Activated CD4-positive, alpha-beta T cell treated with anti-CD3 and anti-CD28 coated beads, Interleukin-2, amount 10 ng/mL, durations not matched to agents 24 days and 14 days (primary cell): Measurements from ENCODE around the gene ATG14. TPM values are rescaled to one million over a fixed set of nuclear protein-coding genes. Genes with fewer than 3 reads are reported as not detected.

Experiments used
- DNase-seq: peaks from one replicate; pipeline ENCODE4 v3.0.0; 2022
- H3K27ac Mint-ChIP-seq: one replicate; pipeline ENCODE4 v1.8.0; 2022; ENCODE audit warnings: mild to moderate bottlenecking, mixed read lengths
- H3K27me3 Mint-ChIP-seq: one replicate; pipeline ENCODE4 v1.8.0; 2022; ENCODE audit warnings: mixed read lengths
- H3K36me3 Mint-ChIP-seq: one replicate; pipeline ENCODE4 v1.8.0; 2022; ENCODE audit warnings: low read depth, mild to moderate bottlenecking, mixed read lengths
- H3K4me1 Mint-ChIP-seq: one replicate; pipeline ENCODE4 v1.8.0; 2021; ENCODE audit warnings: mixed read lengths
- H3K4me3 Mint-ChIP-seq: one replicate; pipeline ENCODE4 v1.8.0; 2022; ENCODE audit warnings: mild to moderate bottlenecking, moderate library complexity, mixed read lengths
- H3K9me3 Mint-ChIP-seq: one replicate; pipeline ENCODE4 v1.8.0; 2021; ENCODE audit warnings: mixed read lengths
- intact Hi-C: fragments of 100-400 bp; cut with micrococcal nuclease; formaldehyde crosslinking; loops from one replicate; pipeline ENCODE4 v1.15.1; 2023
- total RNA-seq: library from RNA; stranded (reverse); gene quantifications from 2 replicates; pipeline ENCODE4 v1.2.3, GENCODE V29; 2022

ATG14 gene
- total RNA-seq, 1 donor from 2014 or later, result 5.8 TPM

GRCh38 chr14:55446127-55446736 lies 34.6 kb upstream of the ATG14 start:
- Mint-ChIP-seq H3K36me3 (no peaks in the 10 kb centered on the region), H3K4me3 (no peak overlapping the region), H3K4me1 (peaks cover 16% of the 10 kb centered on the region), H3K27me3 (no peaks in the 10 kb centered on the region), H3K27ac (no peak overlapping the region), H3K9me3 (no peaks in the 10 kb centered on the region)
- peak; percentile 87 for DNase-seq
- intact Hi-C loops, result loop anchor here (2.0 to 10.0 kb wide), 4 partner anchors 17 to 1029 kb away; no protein-coding TSS in a partner anchor

GRCh38 chr14:55441286-55441685 lies 29.7 kb upstream of the ATG14 start:
- Mint-ChIP-seq H3K27me3 (peaks cover 6% of the 10 kb centered on the region), H3K27ac (no peak overlapping the region), H3K4me1 (peaks cover 3% of the 10 kb centered on the region), H3K9me3 (no peaks in the 10 kb centered on the region), H3K36me3 (no peaks in the 10 kb centered on the region), H3K4me3 (no peak overlapping the region)
- no peak for DNase-seq
- intact Hi-C loops, result loop anchor here (10.0 kb wide), 2 partner anchors 134 to 224 kb away; no protein-coding TSS in a partner anchor

- no peaks in the 10 kb centered on the region for H3K4me1 Mint-ChIP-seq
- peaks cover 6% of the 10 kb centered on the region for H3K27me3 Mint-ChIP-seq
- no peak within 1 kb of the TSS for H3K4me3 Mint-ChIP-seq
- H3K36me3 Mint-ChIP-seq, result no peaks in the 10 kb centered on the region
- intact Hi-C loops, result loop anchor here (10.0 kb wide), 2 partner anchors 134 to 224 kb away; no protein-coding TSS in a partner anchor
- no peak within 1 kb of the TSS for H3K27ac Mint-ChIP-seq
- H3K9me3 Mint-ChIP-seq, result no peaks in the 10 kb centered on the region
- DNase-seq, result no peak
These were observed 28.8 kb upstream of the ATG14 start, which contains the start of gene TBPL2 for GRCh38 chr14:55440385-55440784. Gene TBPL2 (minus strand): TSS chr14:55440616. CDS start chr14:55440449, 167 bp downstream.

- DNase-seq, result no peak
- Mint-ChIP-seq H3K27me3 (peaks cover 6% of the 10 kb centered on the region), H3K27ac (no peak overlapping the region), H3K36me3 (no peaks in the 10 kb centered on the region), H3K9me3 (no peaks in the 10 kb centered on the region), H3K4me3 (no peak overlapping the region), H3K4me1 (peaks cover 14% of the 10 kb centered on the region)
- intact Hi-C loops, result loop anchor here (10.0 kb wide), 2 partner anchors 193 to 333 kb away; no protein-coding TSS in a partner anchor
These were observed 26.5 kb upstream of the ATG14 start for GRCh38 chr14:55438066-55438683.

- Mint-ChIP-seq H3K9me3 (no peaks in the 10 kb centered on the region), H3K27me3 (peaks cover 6% of the 10 kb centered on the region), H3K4me1 (peaks cover 18% of the 10 kb centered on the region), H3K36me3 (no peaks in the 10 kb centered on the region), H3K4me3 (no peak overlapping the region), H3K27ac (no peak overlapping the region)
- intact Hi-C loops, result loop anchor here (10.0 kb wide), 2 partner anchors 192 to 332 kb away; no protein-coding TSS in a partner anchor
- DNase-seq, result no peak
These were observed 25.3 kb upstream of the ATG14 start for GRCh38 chr14:55436931-55437330.

- no peak overlapping the region for H3K27ac Mint-ChIP-seq
- H3K4me1 Mint-ChIP-seq, result peaks cover 18% of the 10 kb centered on the region
- H3K9me3 Mint-ChIP-seq, result no peaks in the 10 kb centered on the region
- no peak overlapping the region for H3K4me3 Mint-ChIP-seq
- no peaks in the 10 kb centered on the region for H3K36me3 Mint-ChIP-seq
- DNase-seq, result no peak
- peaks cover 6% of the 10 kb centered on the region for H3K27me3 Mint-ChIP-seq
- intact Hi-C loops, result loop anchor here (10.0 kb wide), 2 partner anchors 192 to 332 kb away; no protein-coding TSS in a partner anchor
These were observed 24.9 kb upstream of the ATG14 start for GRCh38 chr14:55436519-55436918.

GRCh38 chr14:55434805-55435174 lies 23.2 kb upstream of the ATG14 start:
- Mint-ChIP-seq H3K27ac (no peak overlapping the region), H3K9me3 (no peaks in the 10 kb centered on the region), H3K27me3 (peaks cover 6% of the 10 kb centered on the region), H3K4me1 (peaks cover 23% of the 10 kb centered on the region), H3K4me3 (no peak overlapping the region), H3K36me3 (no peaks in the 10 kb centered on the region)
- intact Hi-C loops, result loop anchor here (10.0 kb wide), 2 partner anchors 190 to 330 kb away; no protein-coding TSS in a partner anchor
- no peak for DNase-seq

GRCh38 chr14:55433880-55434804 lies 22.5 kb upstream of the ATG14 start:
- DNase-seq, result peak; percentile 62
- H3K27me3 Mint-ChIP-seq, result peaks cover 6% of the 10 kb centered on the region
- intact Hi-C loops, result loop anchor here (10.0 kb wide), 2 partner anchors 189 to 329 kb away; no protein-coding TSS in a partner anchor
- H3K4me1 Mint-ChIP-seq, result peaks cover 24% of the 10 kb centered on the region
- H3K4me3 Mint-ChIP-seq, result peak overlapping the region; percentile 19
- H3K27ac Mint-ChIP-seq, result peak overlapping the region; percentile 58
- H3K36me3 Mint-ChIP-seq, result no peaks in the 10 kb centered on the region
- H3K9me3 Mint-ChIP-seq, result no peaks in the 10 kb centered on the region

- DNase-seq, result no peak
- H3K4me3 Mint-ChIP-seq, result no peak overlapping the region
- no peak overlapping the region for H3K27ac Mint-ChIP-seq
- H3K36me3 Mint-ChIP-seq, result no peaks in the 10 kb centered on the region
- H3K4me1 Mint-ChIP-seq, result peaks cover 24% of the 10 kb centered on the region
- H3K27me3 Mint-ChIP-seq, result peaks cover 3% of the 10 kb centered on the region
- intact Hi-C loops, result loop anchor here (10.0 kb wide), 2 partner anchors 188 to 328 kb away; no protein-coding TSS in a partner anchor
- H3K9me3 Mint-ChIP-seq, result no peaks in the 10 kb centered on the region
These were observed 21.0 kb upstream of the ATG14 start for GRCh38 chr14:55432628-55433027.

GRCh38 chr14:55430024-55430690 lies 18.5 kb upstream of the ATG14 start:
- peaks cover 24% of the 10 kb centered on the region for H3K4me1 Mint-ChIP-seq
- no peaks in the 10 kb centered on the region for H3K27me3 Mint-ChIP-seq
- intact Hi-C loops, result loop anchor here (1.0 to 10.0 kb wide), 5 partner anchors 44 to 325 kb away; partner anchors contain the start of gene FBXO34
- H3K4me3 Mint-ChIP-seq, result no peak overlapping the region
- H3K36me3 Mint-ChIP-seq, result no peaks in the 10 kb centered on the region
- no peaks in the 10 kb centered on the region for H3K9me3 Mint-ChIP-seq
- no peak overlapping the region for H3K27ac Mint-ChIP-seq
- peak; percentile 86 for DNase-seq

GRCh38 chr14:55427439-55427838 lies 15.8 kb upstream of the ATG14 start:
- H3K27me3 Mint-ChIP-seq, result no peaks in the 10 kb centered on the region
- no peaks in the 10 kb centered on the region for H3K36me3 Mint-ChIP-seq
- DNase-seq, result no peak
- H3K9me3 Mint-ChIP-seq, result no peaks in the 10 kb centered on the region
- H3K4me3 Mint-ChIP-seq, result no peak overlapping the region
- no peak overlapping the region for H3K27ac Mint-ChIP-seq
- H3K4me1 Mint-ChIP-seq, result peaks cover 6% of the 10 kb centered on the region
- intact Hi-C loops, result no loop called here

GRCh38 chr14:55426891-55427290 lies 15.3 kb upstream of the ATG14 start:
- Mint-ChIP-seq H3K27me3 (no peaks in the 10 kb centered on the region), H3K4me1 (peaks cover 6% of the 10 kb centered on the region), H3K4me3 (no peak overlapping the region), H3K9me3 (no peaks in the 10 kb centered on the region), H3K36me3 (no peaks in the 10 kb centered on the region), H3K27ac (no peak overlapping the region)
- intact Hi-C loops, result no loop called here
- no peak for DNase-seq

- intact Hi-C loops, result no loop called here
- no peaks in the 10 kb centered on the region for H3K27me3 Mint-ChIP-seq
- H3K36me3 Mint-ChIP-seq, result no peaks in the 10 kb centered on the region
- H3K9me3 Mint-ChIP-seq, result no peaks in the 10 kb centered on the region
- H3K4me3 Mint-ChIP-seq, result no peak overlapping the region
- peaks cover 3% of the 10 kb centered on the region for H3K4me1 Mint-ChIP-seq
- no peak for DNase-seq
- H3K27ac Mint-ChIP-seq, result no peak overlapping the region
These were observed 13.5 kb upstream of the ATG14 start for GRCh38 chr14:55425091-55425490.
